Liver (tissue), 9 donors: ENCODE data around the gene USH2A. TPM values are rescaled to one million over a fixed set of nuclear protein-coding genes. Genes with fewer than 3 reads are reported as not detected.

Source experiments
- DNase-seq: peaks from one replicate; pipeline ENCODE4 v3.0.0-alpha.2; 2017; ENCODE audit warnings: low spot score
- H3K27ac ChIP-seq, 2 donors: one replicate each; pipeline ENCODE4 v1.7.0; 2013; ENCODE audit warnings: inconsistent platforms in 2 of 2, low read length in 2 of 2, control low read depth in 1 of 2, low read depth in 1 of 2, mild to moderate bottlenecking in 1 of 2
- H3K27me3 ChIP-seq, 4 donors: one replicate each; pipeline versions ENCODE4 v1.6.1 to v1.7.0; 2013; ENCODE audit warnings: low read length in 3 of 4, inconsistent platforms in 1 of 4, mild to moderate bottlenecking in 1 of 4, moderate library complexity in 1 of 4; ENCODE audit not compliant: control insufficient read depth in 4 of 4, insufficient read depth in 4 of 4
- H3K36me3 ChIP-seq, 4 donors: one replicate each; pipeline versions ENCODE4 v1.6.1 to v1.7.0; 2013; ENCODE audit warnings: low read length in 3 of 4, mild to moderate bottlenecking in 3 of 4, low read depth in 1 of 4, moderate library complexity in 1 of 4; ENCODE audit not compliant: control insufficient read depth in 4 of 4, insufficient read depth in 3 of 4
- H3K4me1 ChIP-seq, 4 donors: one replicate each; pipeline versions ENCODE4 v1.6.1 to v1.7.0; 2013; ENCODE audit warnings: low read length in 3 of 4, mild to moderate bottlenecking in 3 of 4, moderate library complexity in 1 of 4; ENCODE audit not compliant: control insufficient read depth in 4 of 4, insufficient read depth in 4 of 4
- H3K4me3 ChIP-seq, 3 donors: one replicate each; pipeline versions ENCODE4 v1.6.1 to v1.7.0; 2013; ENCODE audit warnings: low read length in 3 of 3, control low read depth in 1 of 3, low read depth in 1 of 3, mild to moderate bottlenecking in 1 of 3
- H3K9ac ChIP-seq, 2 donors: one replicate each; pipeline ENCODE4 v1.7.0; 2013; ENCODE audit warnings: low read length in 2 of 2, mild to moderate bottlenecking in 2 of 2, moderate library complexity in 2 of 2, control low read depth in 1 of 2, low read depth in 1 of 2
- H3K9me3 ChIP-seq, 4 donors: one replicate each; pipeline versions ENCODE4 v1.6.1 to v1.7.0; 2013; ENCODE audit warnings: low read length in 3 of 4; ENCODE audit not compliant: control insufficient read depth in 4 of 4
- ATF3 ChIP-seq: IDR thresholded peaks from 2 replicates; pipeline ENCODE4 v1.6.1; 2016; ENCODE audit warnings: antibody characterized with exemption
- CTCF ChIP-seq: fragments of 150-350 bp; IDR thresholded peaks from 2 replicates; pipeline ENCODE4 v1.5.1; 2017; ENCODE audit warnings: improper control_type of control experiment, low read depth, low read length; ENCODE audit not compliant: missing input control
- EGR1 ChIP-seq, 2 donors: IDR thresholded peaks; 2 replicates each; pipeline ENCODE4 v1.6.1; 2016 to 2018; ENCODE audit warnings: antibody characterized with exemption in 2 of 2, low read depth in 2 of 2
- FOXA1 ChIP-seq: IDR thresholded peaks from 2 replicates; pipeline ENCODE4 v1.6.1; 2016; ENCODE audit warnings: antibody characterized with exemption
- FOXA2 ChIP-seq: IDR thresholded peaks from 2 replicates; pipeline ENCODE4 v1.6.1; 2016; ENCODE audit warnings: antibody characterized with exemption
- GABPA ChIP-seq, 2 donors: IDR thresholded peaks in 1 of 2; conservative IDR thresholded peaks in 1 of 2; 2 replicates each; pipeline ENCODE4 v1.6.1; 2016; ENCODE audit warnings: antibody characterized with exemption in 2 of 2, mild to moderate bottlenecking in 1 of 2, moderate library complexity in 1 of 2
- HNF4A ChIP-seq, 2 donors: conservative IDR thresholded peaks; 2 replicates each; pipeline ENCODE4 v1.6.1; 2016; ENCODE audit warnings: antibody characterized with exemption in 2 of 2, mild to moderate bottlenecking in 2 of 2
- HNF4G ChIP-seq: IDR thresholded peaks from 2 replicates; pipeline ENCODE4 v1.6.1; 2016; ENCODE audit warnings: antibody characterized with exemption
- JUND ChIP-seq, 2 donors: IDR thresholded peaks; 2 replicates each; pipeline ENCODE4 v1.6.1; 2016; ENCODE audit warnings: antibody characterized with exemption in 2 of 2
- MAX ChIP-seq: IDR thresholded peaks from 2 replicates; pipeline ENCODE4 v1.6.1; 2016; ENCODE audit warnings: antibody characterized with exemption
- NR2F2 ChIP-seq: IDR thresholded peaks from 2 replicates; pipeline ENCODE4 v1.6.1; 2016; ENCODE audit warnings: antibody characterized with exemption
- RAD21 ChIP-seq, 2 donors: IDR thresholded peaks; 2 replicates each; pipeline ENCODE4 v1.6.1; 2016; ENCODE audit warnings: antibody characterized with exemption in 2 of 2, mild to moderate bottlenecking in 2 of 2
- REST ChIP-seq: IDR thresholded peaks from 2 replicates; pipeline ENCODE4 v1.6.1; 2016; ENCODE audit warnings: antibody characterized with exemption, mild to moderate bottlenecking
- RXRA ChIP-seq, 2 donors: IDR thresholded peaks; 2 replicates each; pipeline ENCODE4 v1.6.1; 2017 to 2018; ENCODE audit warnings: antibody characterized with exemption in 2 of 2, mild to moderate bottlenecking in 1 of 2
- SP1 ChIP-seq: IDR thresholded peaks from 2 replicates; pipeline ENCODE4 v1.6.1; 2018; ENCODE audit warnings: antibody characterized with exemption, mild to moderate bottlenecking
- TAF1 ChIP-seq: conservative IDR thresholded peaks from 2 replicates; pipeline ENCODE4 v1.6.1; 2016; ENCODE audit warnings: antibody characterized with exemption, mild to moderate bottlenecking
- YY1 ChIP-seq: IDR thresholded peaks from 2 replicates; pipeline ENCODE4 v1.6.1; 2016; ENCODE audit warnings: antibody characterized with exemption, mild to moderate bottlenecking
- ZBTB33 ChIP-seq: IDR thresholded peaks from 2 replicates; pipeline ENCODE4 v1.6.1; 2016; ENCODE audit warnings: antibody characterized with exemption
- WGBS: extraction: QIAGEN DNeasy Blood & Tissue Kit; methylation state at CpG from one replicate; pipeline ENCODE4 v1.1.7; 2013; 5-methylcytosine and 5-hydroxymethylcytosine counted together
- polyA plus RNA-seq, 2 donors: library from polyadenylated mRNA; stranded (reverse) in 1 of 2; unstranded in 1 of 2; fragments of 200-250 nt in 1 of 2; fragments of >200 nt in 1 of 2; fragmentation: Nextera tagmentation in 1 of 2; extraction: Ambion mirVana in 1 of 2; gene quantifications; one replicate each; pipeline versions ENCODE4 v1.2.1 to v1.2.3, GENCODE V29; 2013 to 2015
- total RNA-seq, 2 donors: library from RNA; depleted of rRNA; stranded (reverse); fragments of >200 nt; gene quantifications; one replicate each; pipeline ENCODE4 v1.2.3, GENCODE V29; 2014
- donor health status: healthy.
- donor health status: healthy.
- donor health status: healthy.
- donor health status: healthy.
- donor health status: healthy.

The USH2A gene
- total and polyA plus RNA-seq, 4 donors, result 0.14 to 1.0 (median 0.31) TPM

- H3K9me3 ChIP-seq, result no peaks in the 10 kb centered on the region
- 90% methylated on average over 1 of the region's 1 CpG for WGBS
- no peak for TF ChIP-seq REST
- H3K27ac ChIP-seq, result no peak overlapping the region
- H3K4me1 ChIP-seq, result no peaks in the 10 kb centered on the region
- no peaks in the 10 kb centered on the region for H3K36me3 ChIP-seq
- peaks cover 0 to 7% (median 0%) of the 10 kb centered on the region in 4 donors for H3K27me3 ChIP-seq
- DNase-seq, result no peak
- no peak overlapping the region for H3K4me3 ChIP-seq
- H3K9ac ChIP-seq, result no peak overlapping the region
These were observed 377.8 kb downstream of the USH2A start for GRCh38 chr1:216045400-216045799.

- Histone ChIP-seq H3K27ac (no peak overlapping the region), H3K9me3 (no peaks in the 10 kb centered on the region), H3K36me3 (no peaks in the 10 kb centered on the region), H3K4me1 (no peaks in the 10 kb centered on the region), H3K4me3 (no peak overlapping the region), H3K9ac (no peak overlapping the region), H3K27me3 (peaks cover 0 to 7% (median 0%) of the 10 kb centered on the region in 4 donors)
- TF ChIP-seq NR2F2, result no peak
- TF ChIP-seq CTCF, result no peak
- no peak for TF ChIP-seq EGR1 (IDR thresholded peaks at IDR 0.05; ENCODE audit: low read depth in 2 of 2)
- no peak for TF ChIP-seq GABPA (IDR thresholded peaks at IDR 0.05 in 1 of 2, conservative IDR thresholded peaks at IDR 0.05 in 1 of 2)
- TF ChIP-seq YY1, result no peak
- no peak for TF ChIP-seq FOXA2
- no peak for TF ChIP-seq HNF4G
- no peak for TF ChIP-seq RXRA (IDR thresholded peaks at IDR 0.05)
- no peak for TF ChIP-seq REST
- no peak for TF ChIP-seq SP1
- no peak for TF ChIP-seq MAX
- TF ChIP-seq FOXA1, result no peak
- TF ChIP-seq JUND (IDR thresholded peaks at IDR 0.05), result no peak
- TF ChIP-seq HNF4A (conservative IDR thresholded peaks at IDR 0.05), result no peak
- no peak for TF ChIP-seq TAF1
- TF ChIP-seq ATF3, result no peak
- TF ChIP-seq RAD21 (IDR thresholded peaks at IDR 0.05), result no peak
- TF ChIP-seq ZBTB33, result no peak
- no peak for DNase-seq
- WGBS, result 95% methylated on average over 2 of the region's 2 CpGs
These were observed 378.7 kb downstream of the USH2A start for GRCh38 chr1:216044538-216044937.
